ENCODE results near the gene ZNF785.

DNA sequence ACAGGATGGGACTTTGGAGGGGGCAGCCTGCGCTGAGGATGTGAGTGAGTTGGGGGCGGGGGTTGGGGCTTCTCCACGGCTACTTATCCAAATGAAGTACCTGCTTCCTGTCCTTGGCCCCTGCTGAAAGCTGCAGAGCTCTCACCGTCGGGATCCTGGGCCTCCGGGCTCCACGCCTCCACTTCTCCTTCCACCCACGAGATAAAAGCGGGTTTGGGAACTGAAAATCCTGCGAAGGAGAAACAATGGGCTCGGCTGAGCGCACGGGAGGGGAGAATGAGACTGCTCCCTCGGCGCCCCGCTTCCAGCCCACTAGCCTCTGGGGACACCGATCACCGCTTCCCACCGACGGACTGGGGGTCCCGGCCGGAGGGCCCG lies 486 bp downstream of the ZNF785 start:
- TF ChIP-seq POLR2A (IDR thresholded peaks at IDR 0.05; ENCODE audit: low read length) (no peak), GATA1 (IDR thresholded peaks at IDR 0.05; ENCODE audit: low read depth, low read length) (no peak)
